ENCODE results near the gene PNO1. TPM values are rescaled to one million over a fixed set of nuclear protein-coding genes. Genes with fewer than 3 reads are reported as not detected.

PNO1 gene
- polyA plus RNA-seq, 4 donors: 16.3 to 18.7 (median 17.0) TPM

GRCh38 chr2:68193144-68193543 lies 35.5 kb downstream of the PNO1 start:
- no peak for DNase-seq (ENCODE audit: low read depth in 4 of 4, low spot score in 3 of 4)

DNA sequence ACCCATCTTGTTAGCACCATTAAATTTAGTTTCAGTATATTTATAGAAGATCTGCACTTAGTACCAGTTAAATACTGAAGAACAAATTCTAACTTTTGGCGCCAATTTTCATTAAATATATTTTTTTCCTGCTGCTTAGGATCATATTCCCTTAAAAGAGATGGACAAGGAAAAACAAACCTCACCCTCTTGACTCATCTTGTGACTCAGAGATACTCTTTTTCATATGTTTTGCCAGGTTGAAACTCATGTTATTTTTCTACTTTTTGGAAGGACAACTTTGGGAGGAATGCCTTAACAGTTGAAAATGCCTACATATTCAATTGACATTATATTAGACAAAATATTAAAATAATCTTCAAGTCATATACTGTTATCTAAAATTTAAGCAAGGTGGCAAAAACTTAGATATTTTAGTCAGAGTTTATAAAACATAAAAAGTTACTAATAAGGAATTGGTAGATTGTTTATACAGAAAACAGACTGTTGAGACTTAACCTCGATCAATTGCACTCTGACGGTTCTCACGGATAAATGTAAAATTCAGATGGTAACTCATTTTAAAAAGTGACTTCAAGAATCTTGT lies 36.2 kb downstream of the PNO1 start:
- no peak for DNase-seq (ENCODE audit: low read depth in 4 of 4, low spot score in 3 of 4)

DNA sequence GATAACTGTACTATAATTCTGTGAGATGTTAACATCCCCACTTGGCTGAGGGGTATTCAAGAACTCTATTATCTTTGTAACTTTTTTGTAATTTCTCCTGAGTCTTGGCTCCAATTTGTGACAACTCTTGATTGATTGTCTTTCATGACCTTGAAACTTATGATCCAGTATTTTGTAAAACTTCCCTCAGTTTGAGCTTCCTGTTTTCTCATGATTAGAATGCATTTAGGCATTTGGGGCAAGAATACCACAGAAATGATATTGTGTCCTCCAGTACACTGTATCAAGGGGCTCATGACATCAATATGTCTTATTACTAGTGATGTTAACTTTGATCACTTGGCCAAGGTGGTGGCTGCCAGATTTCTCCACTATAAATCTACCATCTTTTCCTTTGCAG lies 37.4 kb downstream of the PNO1 start:
- no peak for DNase-seq (ENCODE audit: low read depth in 4 of 4, low spot score in 3 of 4)

DNA sequence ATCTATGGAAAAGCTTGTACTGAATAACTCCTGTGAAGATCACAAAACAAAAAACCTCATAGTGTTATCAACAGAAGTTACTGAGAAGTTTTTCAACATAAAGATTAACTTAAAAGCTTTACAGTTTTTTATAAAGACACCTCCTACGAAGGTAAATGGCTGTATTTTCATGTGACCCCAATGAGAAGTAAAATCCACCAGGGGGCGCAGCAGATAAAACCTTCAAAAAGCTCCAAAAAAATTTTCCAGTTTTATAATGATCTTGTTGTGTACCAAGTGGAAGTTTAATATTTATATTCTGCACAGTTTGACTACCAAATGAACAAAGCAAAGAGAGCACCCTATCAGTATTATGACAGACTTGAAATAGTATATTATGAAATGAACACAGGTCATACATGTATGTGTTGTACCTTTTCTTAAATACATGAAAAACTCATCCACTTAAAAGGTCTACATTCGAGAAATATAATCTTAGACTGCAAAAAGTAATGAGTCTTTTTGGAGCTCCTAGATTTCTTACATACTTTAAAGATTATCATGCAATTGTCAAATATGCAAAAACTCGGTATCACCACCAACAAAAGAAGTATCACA lies 38.5 kb downstream of the PNO1 start:
- DNase-seq (ENCODE audit: low read depth in 4 of 4, low spot score in 3 of 4): peak in 1 of 4 donors; percentile 34

DNA sequence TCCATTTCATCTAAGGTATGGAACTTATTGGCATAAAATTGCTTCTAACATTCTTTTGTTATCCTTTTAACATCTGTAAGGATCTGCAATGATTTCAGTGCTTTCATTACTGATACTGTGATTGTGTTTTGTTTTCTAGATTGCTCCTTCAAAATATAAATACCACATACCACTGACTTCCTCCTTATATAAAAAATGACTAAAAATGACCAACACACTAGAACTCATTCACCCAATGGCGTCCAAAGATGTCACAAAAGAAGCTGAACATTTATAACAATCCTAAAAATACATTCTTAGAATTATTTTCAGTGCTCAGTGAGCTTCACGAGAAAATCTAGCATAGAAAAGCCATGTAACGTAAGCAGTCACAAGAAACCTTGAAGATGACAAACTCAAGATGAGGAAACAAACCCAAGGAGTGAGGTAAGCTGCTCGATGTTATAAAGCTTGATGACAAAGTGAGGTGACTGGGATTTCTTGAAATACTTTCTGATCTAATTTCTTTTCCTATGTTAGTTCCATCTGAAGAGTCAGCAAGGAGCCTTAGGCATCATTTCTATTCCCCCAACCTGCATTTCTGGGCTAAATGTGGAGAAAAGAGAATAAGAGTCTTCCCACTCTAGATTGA lies 42.6 kb downstream of the PNO1 start:
- no peak for DNase-seq (ENCODE audit: low read depth in 4 of 4, low spot score in 3 of 4)

GRCh38 chr2:68203587-68203986 lies 45.9 kb downstream of the PNO1 start:
- DNase-seq (ENCODE audit: low read depth in 4 of 4, low spot score in 3 of 4): no peak

DNA sequence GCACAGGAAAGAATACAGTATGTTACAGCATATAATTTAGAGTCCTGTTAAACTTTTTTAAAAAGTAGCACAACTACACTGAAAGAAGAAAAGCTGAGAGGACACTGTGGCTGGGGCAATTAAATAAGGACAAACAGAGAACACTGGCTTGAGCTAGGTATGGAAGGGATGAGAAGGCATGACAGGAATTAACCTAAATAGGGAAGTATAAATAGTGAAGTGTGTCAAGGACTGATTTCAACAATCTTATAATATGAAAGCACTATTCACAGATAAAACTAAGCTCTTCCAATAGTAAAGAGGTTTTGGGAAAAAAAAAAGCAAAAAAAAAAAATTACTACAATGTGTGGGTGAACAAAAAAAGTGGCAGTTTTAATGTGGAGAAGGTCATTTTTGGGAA lies 49.1 kb downstream of the PNO1 start:
- DNase-seq (ENCODE audit: low read depth in 4 of 4, low spot score in 3 of 4): no peak

DNA sequence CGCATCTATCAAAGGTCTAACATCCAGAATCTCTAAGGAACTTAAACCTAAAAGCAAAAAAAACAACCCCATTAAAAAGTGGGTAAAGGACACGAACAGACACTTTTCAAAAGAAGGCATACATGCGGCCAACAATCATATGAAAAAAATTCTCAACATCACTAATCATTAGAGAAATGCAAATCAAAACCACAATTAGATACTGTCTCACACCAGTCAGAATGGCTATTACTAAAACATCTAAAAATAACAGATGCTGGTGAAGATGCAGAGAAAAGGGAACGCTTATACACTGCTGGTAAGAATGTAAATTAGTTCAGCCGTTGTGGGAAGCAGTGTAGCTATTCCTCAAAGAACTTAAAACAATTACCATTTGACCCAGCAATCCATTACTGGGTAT lies 56.7 kb downstream of the PNO1 start:
- DNase-seq (ENCODE audit: low read depth in 4 of 4, low spot score in 3 of 4): no peak

DNA sequence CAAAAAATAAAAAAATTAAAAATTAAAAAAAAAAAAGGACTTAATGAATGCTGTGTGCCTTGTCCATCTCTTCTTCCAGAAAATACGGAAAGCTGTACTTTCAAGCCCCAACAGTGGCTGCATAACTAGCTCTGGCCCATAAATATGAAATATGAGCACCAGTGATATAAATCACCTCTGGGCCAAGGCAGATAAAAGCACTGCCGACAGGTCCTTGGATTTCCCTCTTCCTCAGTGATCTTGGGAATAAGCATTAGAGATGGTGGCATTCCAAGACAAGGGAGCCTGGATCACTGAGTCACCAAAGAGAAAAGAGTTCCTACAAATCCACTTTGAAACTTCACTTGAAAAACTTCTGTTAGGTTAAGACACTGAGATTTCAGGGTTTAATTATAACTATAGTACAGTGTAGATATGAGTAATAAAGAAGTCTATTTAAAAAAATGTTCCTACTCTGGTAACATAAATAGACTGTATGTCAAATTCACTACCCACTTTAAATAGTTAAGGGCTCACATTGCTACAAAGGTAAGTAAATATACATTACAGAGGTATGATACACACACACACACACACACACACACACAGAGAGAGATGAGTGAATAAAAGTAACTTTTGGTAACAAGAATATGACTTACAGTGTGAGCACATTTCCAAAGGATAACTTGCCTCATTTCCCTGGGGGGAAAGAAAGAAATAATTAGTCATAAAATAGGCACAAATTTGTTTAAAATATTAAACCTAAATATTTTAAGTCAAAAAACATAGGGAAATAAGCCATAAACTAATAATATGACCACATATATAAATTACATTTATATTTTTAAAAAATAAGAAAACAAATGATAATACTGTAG lies 59.0 kb downstream of the PNO1 start:
- DNase-seq (ENCODE audit: low read depth in 4 of 4, low spot score in 3 of 4): no peak

DNA sequence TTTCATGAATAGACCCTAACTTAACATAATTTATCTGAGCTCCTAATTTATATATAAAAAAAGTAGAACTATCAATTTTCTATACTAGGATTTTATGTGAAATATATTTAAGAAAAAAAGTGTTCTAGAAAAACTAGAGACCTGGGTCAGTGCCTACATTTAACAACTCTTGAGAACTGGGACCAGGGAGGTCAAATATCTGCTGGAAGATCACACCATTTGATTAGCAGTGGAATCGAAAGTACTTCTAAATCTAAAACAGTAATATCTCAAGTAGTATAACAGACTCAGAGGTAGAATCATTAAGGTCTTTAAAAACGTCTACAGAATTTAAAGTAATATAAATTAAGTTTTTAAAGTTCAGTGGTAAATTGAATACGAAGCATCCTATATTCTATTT lies 60.0 kb downstream of the PNO1 start:
- DNase-seq (ENCODE audit: low read depth in 4 of 4, low spot score in 3 of 4): no peak

GRCh38 chr2:68218343-68218901 lies 60.7 kb downstream of the PNO1 start:
- DNase-seq (ENCODE audit: low read depth in 4 of 4, low spot score in 3 of 4): no peak

DNA sequence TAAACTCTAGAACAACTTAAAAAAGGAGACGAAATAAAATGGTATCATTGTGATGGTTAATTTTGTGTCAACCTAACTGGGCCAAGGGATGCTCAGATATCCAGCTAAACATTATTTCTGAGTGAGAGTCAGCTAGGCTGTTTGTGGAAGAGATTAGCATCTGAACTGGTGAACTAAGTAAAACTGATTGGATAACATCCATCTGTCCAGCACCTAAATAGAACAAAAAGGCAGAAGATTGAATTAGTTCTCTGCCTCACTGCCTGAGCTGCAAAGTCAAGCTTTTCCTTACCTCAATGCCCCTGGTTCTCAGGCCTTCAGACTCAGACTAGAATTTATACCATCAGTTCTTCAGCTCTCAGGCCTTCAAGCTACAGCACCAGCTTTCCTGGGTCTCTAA lies 64.6 kb downstream of the PNO1 start:
- DNase-seq (ENCODE audit: low read depth in 4 of 4, low spot score in 3 of 4): no peak

DNA sequence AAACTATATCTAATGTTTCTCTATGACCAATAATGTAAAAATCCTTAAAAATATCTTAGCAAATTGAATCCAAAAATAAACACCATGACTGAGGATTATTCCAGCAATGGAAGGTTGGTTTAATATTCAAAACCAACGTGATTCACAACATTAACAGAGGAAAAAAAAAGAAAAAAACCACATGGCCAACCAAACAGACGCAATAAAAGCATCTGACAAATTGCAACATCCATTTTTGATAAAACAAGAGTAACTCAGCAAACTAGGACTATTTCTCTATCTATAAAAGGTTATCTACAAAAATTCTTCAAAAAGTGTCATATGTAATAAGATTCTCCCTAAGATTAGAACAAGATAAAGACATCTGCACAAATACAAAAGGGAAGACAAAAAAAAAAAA lies 65.7 kb downstream of the PNO1 start:
- DNase-seq (ENCODE audit: low read depth in 4 of 4, low spot score in 3 of 4): no peak

- no peak for DNase-seq (ENCODE audit: low read depth in 4 of 4, low spot score in 3 of 4)
Observed at GRCh38 chr2:68225119-68225632, 67.5 kb downstream of the PNO1 start.

Other genes with a start within 250 kb of the PNO1 start
- gene C1D, start 94.9 kb upstream of the PNO1 start, polyA plus RNA-seq (ENCODE audit: insufficient read length in 4 of 4): 10 to 100 TPM; 53.8 to 64.0 (median 57.7) TPM
- 10 to 100 TPM; 51.8 to 72.6 (median 65.8) TPM for gene PPP3R1, start 94.6 kb downstream of the PNO1 start, polyA plus RNA-seq (ENCODE audit: insufficient read length in 4 of 4)
- gene CNRIP1, start 162.1 kb downstream of the PNO1 start, polyA plus RNA-seq (ENCODE audit: insufficient read length in 4 of 4): 10 to 100 TPM; 22.4 to 26.9 (median 25.0) TPM
- 10 to 100 TPM in 1 of 4 donors, 1 to 10 TPM in 3; 3.9 to 10.5 (median 6.6) TPM for gene PLEK, start 207.4 kb downstream of the PNO1 start, polyA plus RNA-seq (ENCODE audit: insufficient read length in 4 of 4)

Data from right renal pelvis (tissue), 4 donors.